CD4-positive, alpha-beta T cell treated with Interleukin-6 for 4 hours (primary cell): ENCODE measurements around the gene SH3BGRL.
"Not testable (repeated sequence)": the region's sequence is repeated elsewhere in the genome, so short reads cannot be mapped to it uniquely, and the experiment has no call there.

Source experiments
- DNase-seq: peaks from one replicate; pipeline ENCODE4 v3.0.0-alpha.2; 2020; ENCODE audit warnings: mixed read lengths

SH3BGRL gene

DNA sequence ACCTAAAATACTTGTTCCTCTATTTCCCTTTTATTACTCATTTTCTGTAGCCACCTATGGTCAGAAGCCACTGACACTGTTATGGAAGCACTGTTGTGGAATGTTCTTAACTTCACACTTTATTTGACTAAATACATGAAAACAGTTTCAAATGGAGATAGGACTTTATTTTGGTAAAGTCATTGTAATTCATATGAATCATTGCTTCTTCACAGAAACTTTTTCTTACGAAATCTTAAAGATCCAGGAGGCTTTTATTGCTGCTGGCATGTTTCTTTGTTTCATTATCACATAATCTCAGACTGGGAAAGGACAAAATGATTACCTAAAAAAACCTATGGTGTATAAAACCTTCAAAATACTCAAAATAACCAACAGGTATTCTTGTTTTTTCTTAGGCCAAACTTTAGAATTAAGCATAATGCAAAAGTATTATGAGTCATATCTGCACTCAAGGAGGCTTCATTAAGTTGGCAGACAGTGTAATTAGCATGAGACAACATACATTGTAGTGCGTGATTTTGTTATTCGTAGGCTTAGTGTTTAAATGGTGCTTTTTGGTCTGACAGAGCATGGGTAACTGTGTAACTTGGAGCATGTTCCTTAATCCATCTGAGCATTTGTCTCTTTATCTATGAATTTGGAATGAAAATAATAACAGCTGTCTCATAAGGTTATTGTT is 58.0 kb downstream of the SH3BGRL start:
- no peak for DNase-seq

GRCh38 chrX:81261576-81261975 is 59.7 kb downstream of the SH3BGRL start:
- no peak for DNase-seq

DNA sequence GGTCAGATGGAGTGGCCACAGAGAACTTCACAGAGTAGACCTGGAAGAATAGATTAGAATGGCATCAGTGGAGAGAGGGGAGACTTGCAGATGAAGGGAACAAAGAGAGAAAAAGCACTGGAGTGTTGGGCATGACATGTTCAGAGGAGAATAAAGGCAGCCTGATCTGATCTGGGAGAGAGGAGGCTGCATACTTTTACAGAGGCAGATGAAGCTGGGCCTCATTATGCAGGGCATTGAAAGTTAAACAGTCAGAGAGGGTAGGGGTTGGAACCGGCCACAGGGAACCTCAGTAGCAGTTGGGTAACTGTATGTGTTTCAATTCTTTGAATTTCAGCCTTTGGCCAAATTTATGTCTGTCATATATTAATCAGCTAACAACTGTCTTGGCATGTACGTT is 61.2 kb downstream of the SH3BGRL start:
- no peak for DNase-seq

DNA sequence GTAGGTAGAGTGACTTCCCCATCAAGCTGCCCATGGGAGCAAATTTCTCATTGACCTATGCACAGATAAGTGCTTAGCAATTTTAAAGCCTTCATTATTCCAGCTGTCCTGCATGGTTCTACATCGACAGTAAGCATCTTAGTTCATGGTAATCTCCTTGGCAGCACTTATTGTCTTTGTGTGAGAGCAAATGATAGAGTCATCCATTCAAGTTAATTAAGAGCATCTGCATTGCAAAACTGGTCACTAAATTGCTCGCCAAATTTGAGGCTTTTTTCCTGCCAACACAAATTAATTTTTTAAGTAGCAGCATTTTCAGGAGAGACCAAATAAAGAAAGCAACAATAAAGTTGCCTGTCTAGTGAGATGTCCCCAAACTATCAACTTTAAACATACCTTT is 76.7 kb downstream of the SH3BGRL start:
- DNase-seq: no peak

DNA sequence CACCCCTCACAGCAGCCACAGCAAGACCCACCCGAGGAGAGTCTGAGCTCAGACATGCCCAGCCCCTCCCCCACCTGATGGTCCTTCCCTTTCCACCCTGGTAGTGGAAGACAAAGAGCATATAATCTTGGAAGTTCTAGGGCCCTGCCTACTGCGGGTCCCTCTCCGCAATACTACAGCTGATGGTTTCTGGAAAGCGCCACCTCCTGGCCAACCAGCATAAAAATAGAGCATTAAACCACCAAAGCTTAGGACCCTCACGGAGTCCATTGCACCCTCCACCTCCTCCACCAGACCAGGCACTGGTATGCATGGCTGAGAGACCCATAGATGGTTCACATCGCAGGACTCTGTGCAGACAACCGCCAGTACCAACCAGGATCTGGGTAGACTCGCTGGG is 78.2 kb downstream of the SH3BGRL start:
- no peak for DNase-seq

DNA sequence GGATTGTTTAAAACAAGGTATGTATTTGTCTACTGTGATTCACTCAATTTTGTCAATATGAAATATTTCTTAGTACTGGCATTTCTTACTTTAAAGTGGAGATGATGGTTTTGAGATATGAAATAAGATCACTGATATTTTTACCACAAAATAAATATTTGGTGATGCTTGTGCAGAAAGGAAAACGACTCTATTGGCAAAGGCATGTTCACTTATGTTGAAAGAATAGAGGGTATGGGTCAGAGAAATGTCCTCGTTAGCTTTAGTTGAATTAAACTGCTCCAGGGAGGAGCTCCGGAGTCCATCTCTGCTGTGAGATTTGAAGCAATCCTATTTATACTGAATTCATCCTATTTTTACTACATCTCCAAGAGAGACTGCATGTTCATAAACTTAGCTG is 84.2 kb downstream of the SH3BGRL start:
- DNase-seq: no peak

- no peak for DNase-seq
Observed at GRCh38 chrX:81286608-81287007, 84.7 kb downstream of the SH3BGRL start.

GRCh38 chrX:81291996-81292395 is 90.1 kb downstream of the SH3BGRL start:
- no peak for DNase-seq

DNA sequence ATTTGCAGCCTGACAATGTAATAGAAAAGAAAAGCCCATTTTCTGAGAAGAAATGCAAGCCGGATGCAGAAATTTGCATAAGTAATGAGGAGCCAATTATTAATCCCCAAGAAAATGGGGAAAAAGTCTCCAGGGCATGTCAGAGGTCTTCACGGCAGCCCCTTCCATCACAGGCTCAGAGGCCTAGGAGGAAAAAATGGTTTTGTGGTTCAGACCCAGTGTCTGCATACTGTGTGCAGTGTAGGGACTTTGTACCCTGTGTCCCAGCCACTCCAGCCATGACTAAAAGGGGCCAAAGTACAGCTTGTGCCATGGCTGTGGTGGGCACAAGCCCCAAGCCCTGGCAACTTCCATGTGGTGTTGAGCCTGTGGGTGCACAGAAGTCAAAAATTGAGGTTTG is 92.2 kb downstream of the SH3BGRL start:
- no peak for DNase-seq

- no peak for DNase-seq
Observed at GRCh38 chrX:81301877-81302276, 100.0 kb downstream of the SH3BGRL start.

DNA sequence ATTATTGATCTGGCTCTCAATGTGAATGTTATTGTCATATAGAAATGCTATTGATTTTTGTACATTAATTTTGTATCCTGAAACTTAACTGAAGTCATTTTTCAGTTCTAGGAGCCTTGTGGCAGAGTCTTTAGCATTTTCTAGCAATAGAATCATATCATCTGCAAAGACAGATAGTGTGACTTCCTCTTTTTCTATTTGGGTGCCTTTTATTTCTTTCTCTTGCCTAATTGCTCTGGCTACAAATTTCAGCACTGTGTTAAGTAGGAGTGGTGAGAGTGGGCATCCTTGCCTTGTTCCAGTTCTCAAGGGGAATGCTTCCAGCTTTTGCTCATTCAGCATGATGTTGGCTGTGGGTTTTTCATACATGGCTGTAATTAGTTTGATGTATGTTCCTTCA is 102.7 kb downstream of the SH3BGRL start:
- no peak for DNase-seq

DNA sequence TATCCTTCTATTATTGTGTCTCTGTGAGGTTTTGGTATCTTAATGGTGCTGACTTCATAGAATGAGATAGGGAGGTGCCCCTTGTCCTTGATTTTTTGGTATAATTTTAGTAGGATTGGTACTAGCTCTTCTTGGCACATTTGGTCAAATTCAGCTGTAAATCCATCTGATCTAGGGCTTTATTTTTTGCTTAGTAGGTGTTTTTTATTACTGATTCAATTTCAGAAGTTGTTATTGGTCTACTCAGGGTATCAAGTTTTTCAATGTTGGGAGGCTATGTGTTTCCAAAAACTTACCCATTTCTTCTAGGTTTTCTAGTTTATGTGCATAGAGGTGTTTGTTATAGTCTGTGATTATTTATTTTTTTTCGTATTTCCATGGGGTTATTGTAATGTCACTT is 103.3 kb downstream of the SH3BGRL start:
- DNase-seq: no peak

DNA sequence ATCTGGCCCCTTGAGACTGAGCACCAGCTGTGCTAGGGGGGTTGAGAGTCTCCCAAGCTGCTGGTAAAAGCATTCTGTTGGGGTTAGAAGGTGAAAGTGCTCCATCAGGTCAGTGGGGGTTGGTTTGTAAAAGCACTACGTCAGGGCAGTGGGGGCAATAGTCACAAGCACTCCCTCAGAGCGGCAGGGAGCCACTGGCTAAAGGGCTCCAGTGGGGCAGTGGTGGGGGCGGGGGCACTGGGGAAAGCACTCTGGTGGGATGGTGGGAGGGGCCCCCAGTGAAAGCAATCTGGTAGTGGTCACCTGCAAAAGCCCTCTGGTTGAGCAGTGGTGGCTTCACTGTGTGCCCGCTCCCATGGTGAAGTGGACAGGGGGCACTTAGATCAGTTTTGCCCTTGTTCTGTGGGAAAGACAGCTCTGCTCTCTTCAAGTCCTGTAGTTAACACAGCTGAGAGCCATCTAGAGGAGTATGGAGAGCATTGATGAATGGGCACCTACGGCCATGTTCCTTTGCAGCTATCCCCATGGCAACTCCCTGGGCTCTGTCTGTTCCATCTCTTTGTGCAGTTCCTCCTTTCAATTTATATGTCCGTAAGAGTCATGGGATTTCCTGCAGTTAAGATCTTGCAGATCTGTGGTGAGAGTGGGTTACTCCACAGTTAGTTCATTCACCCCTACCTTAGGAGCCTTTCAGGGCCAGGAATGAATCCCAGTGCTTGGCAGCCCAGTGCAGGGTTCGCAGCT is 106.4 kb downstream of the SH3BGRL start:
- no peak for DNase-seq

GRCh38 chrX:81316163-81316562 is 114.3 kb downstream of the SH3BGRL start:
- DNase-seq: no peak

DNA sequence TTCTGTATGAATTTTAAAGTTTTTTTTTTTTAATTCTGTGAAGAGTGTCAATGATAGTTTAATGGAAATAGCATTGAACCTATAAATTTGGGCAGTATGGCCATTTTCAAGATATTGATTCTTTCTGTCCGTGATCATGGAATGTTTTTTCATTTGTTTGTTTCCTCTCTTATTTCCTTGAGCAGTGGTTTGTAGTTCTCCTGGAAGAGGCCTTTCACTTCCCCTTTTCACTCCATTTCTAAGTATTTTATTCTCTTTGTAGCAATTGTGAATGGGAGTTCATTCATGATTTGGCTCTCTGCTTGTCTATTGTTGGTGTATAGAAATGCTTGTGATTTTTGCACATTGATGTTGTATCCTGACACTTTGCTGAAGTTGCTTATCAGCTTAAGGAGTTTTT is 129.8 kb downstream of the SH3BGRL start:
- DNase-seq: not testable (repeated sequence)

DNA sequence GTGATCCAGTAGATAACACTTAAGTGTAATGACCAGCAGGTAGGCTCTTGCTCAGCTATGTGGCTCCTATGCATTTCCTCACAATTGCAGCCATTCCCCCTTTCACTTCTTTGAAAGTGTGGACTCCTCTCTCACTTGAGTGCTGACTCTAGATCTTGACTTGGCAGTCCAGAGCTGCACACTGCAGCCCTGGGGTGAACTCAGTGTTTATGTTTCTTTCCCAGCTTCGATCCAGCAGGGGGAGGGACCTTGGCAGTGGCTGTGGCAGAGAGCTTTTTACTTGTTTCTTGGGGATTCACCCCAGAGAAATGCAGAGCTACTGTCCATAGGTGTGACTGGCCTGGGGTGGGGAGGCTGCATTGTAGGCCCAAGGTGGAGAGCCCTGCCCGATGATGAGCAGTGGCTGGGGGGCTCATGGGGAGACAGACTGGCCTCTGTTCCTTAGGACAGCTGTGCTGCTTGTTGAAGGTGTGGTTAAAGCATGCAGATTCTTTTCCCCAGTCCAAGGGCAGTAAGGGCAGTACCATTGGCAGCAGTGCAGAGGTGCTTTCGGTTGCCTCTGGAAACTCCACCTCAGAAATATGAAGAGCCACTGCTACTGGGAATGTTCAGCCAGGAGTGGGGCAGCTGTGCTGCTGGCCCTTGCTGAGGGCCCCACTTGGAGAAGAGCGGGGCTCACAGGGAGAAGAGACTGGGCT is 134.7 kb downstream of the SH3BGRL start:
- no peak for DNase-seq

GRCh38 chrX:81337805-81338204 is 135.9 kb downstream of the SH3BGRL start:
- no peak for DNase-seq

DNA sequence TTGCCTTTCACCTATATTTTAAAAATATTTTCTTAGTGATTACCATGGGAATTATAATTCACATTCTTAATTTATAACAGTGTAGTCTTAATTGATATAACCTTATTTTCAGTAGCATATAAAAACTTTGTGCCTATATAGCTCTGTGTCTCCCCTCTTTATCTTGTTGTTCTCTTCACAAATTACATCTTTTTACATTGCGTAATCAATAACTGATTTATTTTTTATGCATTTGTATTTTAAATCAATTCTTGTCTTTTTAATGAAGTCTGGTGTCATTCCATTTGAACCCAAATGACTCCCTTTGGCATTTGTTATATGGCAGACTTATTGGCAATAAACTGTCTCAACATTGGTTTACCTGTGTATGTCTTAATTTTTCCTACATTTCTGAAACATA is 137.0 kb downstream of the SH3BGRL start:
- no peak for DNase-seq

DNA sequence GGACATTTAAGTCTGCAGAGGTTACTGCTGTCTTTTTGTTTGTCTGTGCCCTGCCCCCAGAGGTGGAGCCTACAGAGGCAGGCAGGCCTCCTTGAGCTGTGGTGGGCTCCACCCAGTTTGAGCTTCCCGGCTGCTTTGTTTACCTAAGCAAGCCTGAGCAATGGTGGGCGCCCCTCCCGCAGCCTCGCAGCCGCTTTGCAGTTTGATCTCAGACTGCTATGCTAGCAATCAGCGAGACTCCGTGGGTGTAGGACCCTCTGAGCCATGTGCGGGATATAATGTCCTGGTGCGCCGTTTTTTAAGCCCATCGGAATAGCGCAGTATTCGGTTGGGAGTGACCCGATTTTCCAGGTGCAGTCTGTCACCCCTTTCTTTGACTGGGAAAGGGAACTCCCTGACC is 143.4 kb downstream of the SH3BGRL start:
- not testable (repeated sequence) for DNase-seq
